ENCODE results near the gene ANKRD33. TPM values are rescaled to one million over a fixed set of nuclear protein-coding genes. Genes with fewer than 3 reads are reported as not detected.

The ANKRD33 gene
- total RNA-seq, 1 experiment from 2014 or later: not detected

GRCh38 chr12:51868821-51869495 lies 18.9 kb upstream of the ANKRD33 start:
- peak overlapping the region; percentile 66 for H3K4me3 ChIP-seq (ENCODE audit: low read depth, low read length)
- no peaks in the 10 kb centered on the region for H3K36me3 ChIP-seq (ENCODE audit: control insufficient read depth, insufficient read depth, low read length)
- intact Hi-C loops (cut with micrococcal nuclease; ENCODE audit: unreplicated experiment): loop anchor here (5.0 kb wide), 1 partner anchor 447 kb away; the partner anchor contains the start of gene SLC4A8
- TF ChIP-seq CTCF (IDR thresholded peaks at IDR 0.05; ENCODE audit: insufficient read depth in 1 of 2, low read depth in 1 of 2, low read length in 1 of 2, severe bottlenecking in 1 of 2, unreplicated experiment in 1 of 2): no peak
- Mint-ChIP-seq H3K27ac (ENCODE audit: unreplicated experiment) (peak overlapping the region; percentile 48), H3K4me3 (ENCODE audit: unreplicated experiment) (peak overlapping the region; percentile 84), H3K4me1 (ENCODE audit: low read depth, unreplicated experiment) (peaks cover 24% of the 10 kb centered on the region), H3K9me3 (ENCODE audit: unreplicated experiment) (no peaks in the 10 kb centered on the region), H3K27me3 (ENCODE audit: insufficient read depth, unreplicated experiment) (no peaks in the 10 kb centered on the region), H3K36me3 (ENCODE audit: insufficient read depth, unreplicated experiment) (peaks cover 4% of the 10 kb centered on the region)
- peaks cover 34% of the 10 kb centered on the region for H3K4me1 ChIP-seq
- DNase-seq: peak in 1 of 2 experiments; percentile 41
- H3K27me3 ChIP-seq (replicated peaks; ENCODE audit: control insufficient read depth, insufficient read depth, low read length): no peaks in the 10 kb centered on the region
- no TSS peak for BruUV-seq (replicated peaks)
- H3K9me3 ChIP-seq: no peaks in the 10 kb centered on the region
- CTCF ChIA-PET: interaction anchor here (0.6 to 1.4 kb wide), 4 partner anchors 24 to 601 kb away, joined by 3 to 6 read pairs (median 4); no protein-coding TSS in a partner anchor
- POLR2A ChIA-PET: no interaction called here

- Histone ChIP-seq H3K9me3 (no peaks in the 10 kb centered on the region), H3K4me1 (peaks cover 33% of the 10 kb centered on the region), H3K27me3 (replicated peaks; ENCODE audit: control insufficient read depth, insufficient read depth, low read length) (no peaks in the 10 kb centered on the region), H3K4me3 (ENCODE audit: low read depth, low read length) (peak overlapping the region; percentile 66), H3K36me3 (ENCODE audit: control insufficient read depth, insufficient read depth, low read length) (no peaks in the 10 kb centered on the region)
- no TSS peak for BruUV-seq (replicated peaks)
- intact Hi-C loops (cut with micrococcal nuclease; ENCODE audit: unreplicated experiment): loop anchor here (5.0 kb wide), 1 partner anchor 447 kb away; the partner anchor contains the start of gene SLC4A8
- H3K27ac Mint-ChIP-seq (ENCODE audit: unreplicated experiment): no peak overlapping the region
- H3K36me3 Mint-ChIP-seq (ENCODE audit: insufficient read depth, unreplicated experiment): peaks cover 4% of the 10 kb centered on the region
- POLR2A ChIA-PET: no interaction called here
- H3K9me3 Mint-ChIP-seq (ENCODE audit: unreplicated experiment): no peaks in the 10 kb centered on the region
- peak in 1 of 2 experiments; percentile 43 for DNase-seq
- H3K4me1 Mint-ChIP-seq (ENCODE audit: low read depth, unreplicated experiment): peaks cover 29% of the 10 kb centered on the region
- CTCF ChIA-PET: interaction anchor here (0.6 to 1.4 kb wide), 5 partner anchors 24 to 602 kb away, joined by 3 to 6 read pairs (median 4); no protein-coding TSS in a partner anchor
- TF ChIP-seq CTCF (IDR thresholded peaks at IDR 0.05; ENCODE audit: insufficient read depth in 1 of 2, low read depth in 1 of 2, low read length in 1 of 2, severe bottlenecking in 1 of 2, unreplicated experiment in 1 of 2): no peak
- no peaks in the 10 kb centered on the region for H3K27me3 Mint-ChIP-seq (ENCODE audit: insufficient read depth, unreplicated experiment)
- H3K4me3 Mint-ChIP-seq (ENCODE audit: unreplicated experiment): peak overlapping the region; percentile 84
These were observed 18.4 kb upstream of the ANKRD33 start for GRCh38 chr12:51869496-51869865.

GRCh38 chr12:51869931-51870330 lies 18.0 kb upstream of the ANKRD33 start:
- peak overlapping the region; percentile 2 for H3K27ac Mint-ChIP-seq (ENCODE audit: unreplicated experiment)
- Histone ChIP-seq H3K27me3 (replicated peaks; ENCODE audit: control insufficient read depth, insufficient read depth, low read length) (no peaks in the 10 kb centered on the region), H3K36me3 (ENCODE audit: control insufficient read depth, insufficient read depth, low read length) (no peaks in the 10 kb centered on the region), H3K4me3 (ENCODE audit: low read depth, low read length) (no peak overlapping the region), H3K9me3 (no peaks in the 10 kb centered on the region), H3K4me1 (peaks cover 28% of the 10 kb centered on the region)
- H3K4me3 Mint-ChIP-seq (ENCODE audit: unreplicated experiment): peak overlapping the region; percentile 84
- intact Hi-C loops (cut with micrococcal nuclease; ENCODE audit: unreplicated experiment): loop anchor here (5.0 kb wide), 1 partner anchor 448 kb away; the partner anchor contains the start of gene SLC4A8
- no peaks in the 10 kb centered on the region for H3K9me3 Mint-ChIP-seq (ENCODE audit: unreplicated experiment)
- ChIA-PET POLR2A (no interaction called here), CTCF (interaction anchor here (0.5 to 1.4 kb wide), 5 partner anchors 16 to 602 kb away, joined by 4 to 6 read pairs (median 4); no protein-coding TSS in a partner anchor)
- BruUV-seq (replicated peaks): no TSS peak
- TF ChIP-seq CTCF (IDR thresholded peaks at IDR 0.05; ENCODE audit: insufficient read depth in 1 of 2, low read depth in 1 of 2, low read length in 1 of 2, severe bottlenecking in 1 of 2, unreplicated experiment in 1 of 2): no peak
- H3K4me1 Mint-ChIP-seq (ENCODE audit: low read depth, unreplicated experiment): peaks cover 29% of the 10 kb centered on the region
- DNase-seq: peak in 1 of 2 experiments; percentile 16
- H3K27me3 Mint-ChIP-seq (ENCODE audit: insufficient read depth, unreplicated experiment): no peaks in the 10 kb centered on the region
- peaks cover 1% of the 10 kb centered on the region for H3K36me3 Mint-ChIP-seq (ENCODE audit: insufficient read depth, unreplicated experiment)

Measured in Caco-2 (cell line).